Hepatocyte (in vitro differentiated cells): ENCODE results near the gene ITGB1BP1. TPM values are rescaled to one million over a fixed set of nuclear protein-coding genes. Genes with fewer than 3 reads are reported as not detected.

Source experiments
- DNase-seq: peaks from one replicate; pipeline ENCODE4 v3.0.0-alpha.2; 2016; ENCODE audit warnings: low spot score
- H2AFZ ChIP-seq: fragments of 200-600 bp; sonication (generic); 2 replicates; pipeline ENCODE4 v1.6.0; 2016; ENCODE audit warnings: antibody characterized with exemption, mild to moderate bottlenecking
- H3K27ac ChIP-seq: fragments of 200-600 bp; sonication (generic); 2 replicates; pipeline ENCODE4 v1.5.1; 2016; ENCODE audit warnings: mild to moderate bottlenecking
- H3K27me3 ChIP-seq: fragments of 200-600 bp; sonication (generic); 2 replicates; pipeline ENCODE4 v1.6.1; 2016
- H3K36me3 ChIP-seq: fragments of 200-600 bp; sonication (generic); replicated peaks from 2 replicates; pipeline ENCODE4 v1.5.1; 2016; ENCODE audit warnings: low read depth; ENCODE audit not compliant: insufficient read depth
- H3K4me1 ChIP-seq: fragments of 200-600 bp; sonication (generic); 2 replicates; pipeline ENCODE4 v1.5.1; 2016; ENCODE audit warnings: mild to moderate bottlenecking, moderate library complexity; ENCODE audit not compliant: insufficient read depth
- H3K4me2 ChIP-seq: fragments of 200-600 bp; sonication (generic); 2 replicates; pipeline ENCODE4 v1.6.0; 2016
- H3K4me3 ChIP-seq: fragments of 200-600 bp; sonication (generic); 2 replicates; pipeline ENCODE4 v1.5.1; 2016; ENCODE audit warnings: mild to moderate bottlenecking
- H3K79me2 ChIP-seq: fragments of 200-600 bp; sonication (generic); 2 replicates; pipeline ENCODE4 v1.6.0; 2017; ENCODE audit warnings: mild to moderate bottlenecking
- H3K9me2 ChIP-seq: fragments of 200-600 bp; sonication (generic); replicated peaks from 2 replicates; pipeline ENCODE4 v1.6.0; 2017; ENCODE audit warnings: mild to moderate bottlenecking; ENCODE audit not compliant: insufficient read depth
- H3K9me3 ChIP-seq: fragments of 200-600 bp; sonication (generic); 2 replicates; pipeline ENCODE4 v1.5.1; 2016; ENCODE audit warnings: low read depth, mild to moderate bottlenecking
- H4K20me1 ChIP-seq: fragments of 200-600 bp; sonication (generic); 2 replicates; pipeline ENCODE4 v1.6.0; 2016; ENCODE audit warnings: mild to moderate bottlenecking; ENCODE audit not compliant: insufficient read depth, poor library complexity, severe bottlenecking
- CTCF ChIP-seq: fragments of 200-600 bp; sonication (generic); IDR thresholded peaks from 2 replicates; pipeline ENCODE4 v1.5.1; 2016; ENCODE audit warnings: antibody characterized with exemption, mild to moderate bottlenecking; ENCODE audit not compliant: poor library complexity
- EZH2 ChIP-seq: fragments of 200-600 bp; sonication (generic); IDR thresholded peaks from 2 replicates; pipeline ENCODE4 v1.6.1; 2016; ENCODE audit warnings: antibody characterized with exemption, mild to moderate bottlenecking, borderline replicate concordance
- EZH2phosphoT487 ChIP-seq: fragments of 200-600 bp; sonication (generic); IDR thresholded peaks from one replicate; pipeline ENCODE4 v1.6.1; 2018; ENCODE audit warnings: antibody characterized with exemption, mild to moderate bottlenecking, low read depth, moderate library complexity; ENCODE audit not compliant: unreplicated experiment, severe bottlenecking
- WGBS: methylation state at CpG from one replicate; pipeline ENCODE4 v1.1.6; 2016; ENCODE audit warnings: low lambda C conversion rate; ENCODE audit errors: missing lambda C conversion rate; 5-methylcytosine and 5-hydroxymethylcytosine counted together
- polyA plus RNA-seq: library from polyadenylated mRNA; unstranded; fragments of >200 nt; fragmentation: Nextera tagmentation; extraction: Ambion mirVana; gene quantifications from 2 replicates; pipeline ENCODE4 v1.2.1, GENCODE V29; 2016
- total RNA-seq: library from RNA; depleted of rRNA; stranded (reverse); fragments of >200 nt; gene quantifications from 2 replicates; pipeline ENCODE4 v1.2.3, GENCODE V29; 2014

Gene ITGB1BP1
- total and polyA plus RNA-seq, 2 experiments from 2014 or later = 17.4 to 51.8 TPM

- no peaks in the 10 kb centered on the region for H3K4me1 ChIP-seq
- no peak overlapping the region for H3K4me2 ChIP-seq
- 65% methylated on average over 3 of the region's 3 CpGs for whole genome bisulfite sequencing
- H2AFZ ChIP-seq = no peak overlapping the region
- H3K27ac ChIP-seq = no peak overlapping the region
- no peaks in the 10 kb centered on the region for H3K36me3 ChIP-seq
- TF ChIP-seq EZH2phosphoT487 = no peak
- no peak for TF ChIP-seq EZH2
- no peak for TF ChIP-seq CTCF
- no peaks in the 10 kb centered on the region for H3K27me3 ChIP-seq
- no peaks in the 10 kb centered on the region for H3K9me3 ChIP-seq
- no peaks in the 10 kb centered on the region for H3K79me2 ChIP-seq
- no peak for DNase-seq
- H3K9me2 ChIP-seq = no peaks in the 10 kb centered on the region
- no peaks in the 10 kb centered on the region for H4K20me1 ChIP-seq
- no peak overlapping the region for H3K4me3 ChIP-seq
These were observed 18.2 kb upstream of the ITGB1BP1 start for GRCh38 chr2:9441556-9441955.

GRCh38 chr2:9440058-9440727, 16.9 kb upstream of the ITGB1BP1 start:
- H3K9me3 ChIP-seq = no peaks in the 10 kb centered on the region
- H3K4me1 ChIP-seq = no peaks in the 10 kb centered on the region
- H3K27me3 ChIP-seq = no peaks in the 10 kb centered on the region
- WGBS = 89% methylated on average over 1 of the region's 1 CpG
- no peak overlapping the region for H2AFZ ChIP-seq
- TF ChIP-seq EZH2phosphoT487 (no peak), CTCF (no peak), EZH2 (no peak)
- no peak overlapping the region for H3K4me3 ChIP-seq
- peaks cover 3% of the 10 kb centered on the region for H3K36me3 ChIP-seq
- no peak overlapping the region for H3K4me2 ChIP-seq
- no peaks in the 10 kb centered on the region for H3K9me2 ChIP-seq
- no peaks in the 10 kb centered on the region for H4K20me1 ChIP-seq
- DNase-seq = no peak
- H3K79me2 ChIP-seq = no peaks in the 10 kb centered on the region
- H3K27ac ChIP-seq = no peak overlapping the region

- no peak for TF ChIP-seq CTCF
- TF ChIP-seq EZH2 = no peak
- TF ChIP-seq EZH2phosphoT487 = no peak
- Histone ChIP-seq H3K4me1 (no peaks in the 10 kb centered on the region), H3K9me3 (no peaks in the 10 kb centered on the region), H3K27ac (no peak overlapping the region), H3K79me2 (no peaks in the 10 kb centered on the region), H2AFZ (no peak overlapping the region), H3K9me2 (no peaks in the 10 kb centered on the region), H3K4me3 (no peak overlapping the region), H3K27me3 (no peaks in the 10 kb centered on the region), H4K20me1 (no peaks in the 10 kb centered on the region), H3K36me3 (peaks cover 3% of the 10 kb centered on the region), H3K4me2 (no peak overlapping the region)
- 88% methylated on average over 1 of the region's 1 CpG for WGBS
- DNase-seq = no peak
These were observed 16.2 kb upstream of the ITGB1BP1 start for GRCh38 chr2:9439536-9439935.
